NCI-H1105 treated with DMSO at 0.1 percent for 48 hours (cell line): ENCODE results near the gene TSPAN11.

Experiments
- DNase-seq: peaks from one replicate; lab custom pipeline; 2025; lab: John Stamatoyannopoulos, UW

Gene TSPAN11

GRCh38 chr12:30979371-30980259, 53.1 kb downstream of the TSPAN11 start:
- DNase-seq, result no peak

- DNase-seq, result no peak
These were observed 54.6 kb downstream of the TSPAN11 start for GRCh38 chr12:30980955-30981662.

- DNase-seq, result no peak
These were observed 55.9 kb downstream of the TSPAN11 start for GRCh38 chr12:30982413-30982812.

- DNase-seq, result peak; percentile 52
These were observed 59.4 kb downstream of the TSPAN11 start for GRCh38 chr12:30985814-30986452.

DNA sequence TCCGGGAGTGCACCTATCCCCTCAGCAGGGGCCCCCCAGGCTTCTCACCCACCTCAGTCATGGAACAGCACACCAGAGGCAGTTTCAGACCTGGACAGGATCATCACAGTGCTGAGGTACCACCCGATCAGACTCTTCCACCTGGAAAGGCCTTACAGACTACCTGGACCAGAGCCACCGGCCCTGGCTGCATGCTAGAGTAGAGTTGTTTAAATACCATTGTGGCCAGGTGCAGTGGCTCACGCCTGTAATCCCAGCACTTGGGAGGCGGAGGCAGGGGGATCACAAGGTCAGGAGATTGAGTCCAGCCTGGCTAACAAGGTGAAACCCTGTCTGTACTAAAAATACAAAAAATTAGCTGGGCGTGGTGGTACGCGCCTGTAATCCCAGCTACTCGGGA, 61.5 kb downstream of the TSPAN11 start:
- DNase-seq, result no peak

GRCh38 chr12:30988646-30989286, 62.2 kb downstream of the TSPAN11 start:
- DNase-seq, result no peak

- no peak for DNase-seq
These were observed 63.2 kb downstream of the TSPAN11 start for GRCh38 chr12:30989754-30990153.

- DNase-seq, result no peak
These were observed 63.8 kb downstream of the TSPAN11 start for GRCh38 chr12:30990316-30990715.

DNA sequence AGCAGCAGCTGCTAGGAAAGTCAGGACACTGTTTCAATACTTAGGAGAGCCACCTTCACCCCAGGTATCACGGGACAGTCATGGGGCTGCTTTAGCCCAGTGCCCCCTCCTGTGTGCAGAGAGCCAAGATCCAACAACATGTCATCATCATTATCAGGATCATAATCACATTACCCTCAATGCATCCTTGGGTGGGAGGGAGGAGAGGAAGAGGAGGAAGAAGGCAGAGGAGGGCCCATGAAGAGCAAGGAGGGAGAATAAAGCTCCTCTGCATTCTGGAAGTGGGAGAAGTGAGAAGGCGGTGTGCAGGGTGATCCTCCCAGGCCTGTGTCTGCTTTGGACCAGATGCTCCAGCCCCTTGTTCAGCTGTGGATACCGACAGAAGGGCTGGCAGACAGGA, 64.2 kb downstream of the TSPAN11 start:
- no peak for DNase-seq

GRCh38 chr12:30991466-30991865, 64.9 kb downstream of the TSPAN11 start:
- DNase-seq, result no peak

GRCh38 chr12:30992381-30992780, 65.8 kb downstream of the TSPAN11 start:
- DNase-seq, result no peak

DNA sequence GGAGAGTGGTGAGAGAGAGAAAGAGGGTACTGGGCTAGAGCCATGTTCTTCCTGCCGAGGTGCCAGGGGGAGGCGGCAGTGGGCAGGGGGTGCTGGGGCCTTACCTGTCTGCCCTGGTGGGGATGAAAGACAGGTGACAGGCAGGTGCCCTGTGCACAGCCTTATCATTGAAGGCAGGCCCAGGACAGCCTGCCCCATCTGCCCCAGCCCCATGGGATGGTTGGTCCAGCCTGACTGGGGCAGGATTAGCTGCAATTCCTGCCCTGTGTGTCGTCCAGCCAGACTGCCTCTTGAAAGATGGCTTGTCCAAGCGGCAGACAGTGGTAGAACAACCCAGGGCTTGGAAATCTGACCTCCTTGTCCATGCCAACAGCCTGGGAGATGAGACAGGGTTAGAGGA, 67.2 kb downstream of the TSPAN11 start:
- DNase-seq, result no peak

GRCh38 chr12:30994274-30994673, 67.7 kb downstream of the TSPAN11 start:
- DNase-seq, result no peak

GRCh38 chr12:30996255-30996654, 69.7 kb downstream of the TSPAN11 start:
- no peak for DNase-seq

- DNase-seq, result no peak
These were observed 70.2 kb downstream of the TSPAN11 start for GRCh38 chr12:30996752-30997151.

- DNase-seq, result no peak
These were observed 71.3 kb downstream of the TSPAN11 start for GRCh38 chr12:30997685-30998440.

DNA sequence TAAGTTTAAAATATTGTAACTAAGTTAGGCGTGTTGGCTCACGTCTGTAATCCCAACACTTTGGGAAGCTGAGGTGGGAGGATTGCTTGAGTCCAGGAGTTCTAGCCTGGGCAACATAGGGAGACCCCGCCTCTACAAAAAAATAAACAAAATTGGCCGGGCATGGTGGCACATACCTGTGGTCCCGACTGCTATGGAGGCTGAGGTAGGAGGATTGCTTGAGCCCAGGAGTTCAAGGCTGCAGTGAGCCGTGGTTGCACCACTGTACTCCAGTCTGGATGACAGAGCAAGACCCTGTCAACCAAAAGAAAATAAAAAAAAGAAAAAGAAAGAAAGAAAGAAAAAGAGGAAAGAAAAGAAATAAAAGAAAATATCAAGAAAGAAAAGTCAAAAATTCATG, 72.5 kb downstream of the TSPAN11 start:
- no peak for DNase-seq

GRCh38 chr12:30999723-31000122, 73.2 kb downstream of the TSPAN11 start:
- no peak for DNase-seq

DNA sequence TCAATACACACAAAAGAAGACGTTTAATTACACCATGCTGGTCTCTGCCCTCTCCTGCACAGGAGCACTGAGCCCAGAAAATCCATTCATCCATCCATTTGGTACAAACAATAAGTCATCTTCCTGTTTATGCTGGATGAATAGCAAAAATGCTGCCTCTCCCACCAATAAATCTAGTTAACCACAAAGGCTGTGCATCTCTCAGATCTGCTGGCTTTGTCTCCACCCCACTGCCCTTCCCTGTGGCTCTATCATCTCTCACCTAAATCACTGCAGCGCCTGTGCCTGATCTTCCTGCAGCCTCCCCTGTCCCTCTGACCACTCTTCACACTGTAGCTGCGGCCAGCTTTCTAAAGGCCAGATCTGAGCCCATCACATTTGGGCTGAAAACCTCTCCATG, 74.2 kb downstream of the TSPAN11 start:
- no peak for DNase-seq

GRCh38 chr12:31001581-31002360, 75.2 kb downstream of the TSPAN11 start:
- no peak for DNase-seq

DNA sequence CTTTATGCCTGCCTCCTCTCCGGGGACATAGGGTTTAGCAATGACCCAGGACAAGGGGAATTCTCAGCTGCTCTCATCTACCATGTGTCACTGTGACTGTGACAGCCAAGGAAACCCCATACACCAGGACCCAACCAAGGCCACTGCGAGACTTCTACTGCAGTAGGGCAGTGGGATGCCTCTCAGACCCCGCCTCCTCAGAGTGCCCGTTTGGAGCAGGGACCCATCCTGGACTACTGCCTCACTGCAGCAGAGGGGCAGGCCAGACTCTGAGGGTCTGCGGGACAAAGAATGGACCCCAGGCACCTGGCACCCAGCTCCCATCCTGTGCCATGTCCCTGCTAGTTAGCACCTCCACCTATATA, 75.8 kb downstream of the TSPAN11 start:
- DNase-seq, result no peak
